Daoy (cell line): ENCODE results near the gene TENT5C. TPM values are rescaled to one million over a fixed set of nuclear protein-coding genes. Genes with fewer than 3 reads are reported as not detected.

ENCODE experiments used
- DNase-seq: peaks from one replicate; pipeline ENCODE4 v3.0.0-alpha.2; 2015; ENCODE audit warnings: low read depth
- total RNA-seq: library from RNA; depleted of rRNA; stranded (reverse); fragments of >200 nt; shearing (Covaris generic); gene quantifications from 2 replicates; pipeline ENCODE4 v1.2.3, GENCODE V29; 2014

The TENT5C gene
- total RNA-seq, 1 experiment from 2014 or later: under 0.01 TPM

DNA sequence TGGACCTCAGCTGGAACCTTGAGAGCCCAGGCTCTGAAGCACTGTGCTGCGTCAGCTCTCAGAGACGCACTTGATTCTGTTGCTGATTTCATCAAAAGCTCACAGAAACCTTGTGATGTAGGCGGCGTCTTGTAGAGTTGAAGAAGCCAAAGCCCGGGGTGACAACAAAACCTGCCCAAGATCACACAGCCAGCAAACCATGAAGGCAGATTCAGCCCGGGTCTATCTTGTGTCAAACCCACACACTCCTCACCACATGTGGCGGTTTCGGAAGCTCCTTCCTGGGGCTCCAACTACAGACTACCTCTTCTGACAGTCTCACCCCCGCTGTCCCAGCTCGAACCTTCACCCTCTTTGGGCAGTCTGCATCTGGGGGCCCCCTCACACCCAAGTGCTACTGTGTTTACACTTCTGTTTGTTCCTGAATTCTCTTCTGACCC, 50.4 kb downstream of the TENT5C start:
- DNase-seq: no peak

GRCh38 chr1:117657031-117657430, 51.2 kb downstream of the TENT5C start:
- peak; percentile 64 for DNase-seq

GRCh38 chr1:117657949-117658660, 52.3 kb downstream of the TENT5C start:
- no peak for DNase-seq

GRCh38 chr1:117658676-117659075, 52.8 kb downstream of the TENT5C start:
- DNase-seq: no peak

GRCh38 chr1:117659550-117660270, 53.9 kb downstream of the TENT5C start:
- DNase-seq: no peak

DNA sequence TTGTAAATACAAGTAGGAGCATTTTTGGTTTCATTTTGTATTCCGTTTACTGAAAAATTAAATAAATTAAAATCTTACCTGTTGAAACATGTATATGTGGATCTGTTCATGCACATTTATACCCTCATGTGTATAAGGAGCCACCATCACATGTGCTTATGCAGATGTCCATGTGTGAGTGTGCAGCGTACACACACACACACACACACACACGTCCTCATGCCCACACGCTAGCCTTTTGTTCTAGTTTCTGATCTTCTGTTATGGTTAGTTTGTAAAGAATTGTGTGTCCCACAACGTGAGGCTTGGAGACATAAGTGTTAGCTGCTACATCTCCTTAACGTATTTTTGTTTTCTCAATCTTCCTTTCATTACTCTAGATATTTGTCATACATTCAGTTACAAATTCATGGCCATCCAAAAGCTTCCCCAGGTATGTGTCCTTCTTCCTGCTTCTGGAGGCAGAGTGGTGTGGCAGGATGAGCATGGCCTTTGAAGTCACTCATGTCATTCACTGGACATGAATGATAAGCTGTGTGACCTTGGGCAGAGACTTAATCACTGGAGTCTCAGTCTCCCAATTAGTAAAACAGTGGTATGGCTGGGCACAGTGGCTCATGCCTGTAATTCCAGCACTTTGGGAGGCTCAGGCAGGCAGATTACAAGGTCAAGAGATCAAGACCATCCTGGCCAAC, 54.6 kb downstream of the TENT5C start:
- DNase-seq: no peak

DNA sequence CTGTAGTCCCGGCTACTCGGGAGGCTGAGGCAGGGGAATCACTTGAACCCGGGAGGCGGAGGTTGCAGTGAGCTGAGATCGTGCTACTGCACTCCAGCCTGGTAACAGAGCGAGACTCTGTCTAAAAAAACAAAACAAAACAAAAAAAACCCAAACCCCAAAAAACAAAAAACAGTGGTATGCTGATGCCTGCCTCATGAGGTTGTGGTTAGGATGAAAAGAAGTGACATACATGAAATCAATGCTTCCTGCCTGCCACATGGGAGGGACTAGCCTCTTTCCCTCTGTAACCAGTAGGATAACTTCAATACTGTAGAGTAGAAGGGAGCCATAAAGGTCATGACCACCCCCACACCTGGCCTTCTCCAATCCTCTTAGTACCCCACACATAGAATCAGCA, 55.2 kb downstream of the TENT5C start:
- no peak for DNase-seq

GRCh38 chr1:117662667-117663066, 56.8 kb downstream of the TENT5C start:
- no peak for DNase-seq

DNA sequence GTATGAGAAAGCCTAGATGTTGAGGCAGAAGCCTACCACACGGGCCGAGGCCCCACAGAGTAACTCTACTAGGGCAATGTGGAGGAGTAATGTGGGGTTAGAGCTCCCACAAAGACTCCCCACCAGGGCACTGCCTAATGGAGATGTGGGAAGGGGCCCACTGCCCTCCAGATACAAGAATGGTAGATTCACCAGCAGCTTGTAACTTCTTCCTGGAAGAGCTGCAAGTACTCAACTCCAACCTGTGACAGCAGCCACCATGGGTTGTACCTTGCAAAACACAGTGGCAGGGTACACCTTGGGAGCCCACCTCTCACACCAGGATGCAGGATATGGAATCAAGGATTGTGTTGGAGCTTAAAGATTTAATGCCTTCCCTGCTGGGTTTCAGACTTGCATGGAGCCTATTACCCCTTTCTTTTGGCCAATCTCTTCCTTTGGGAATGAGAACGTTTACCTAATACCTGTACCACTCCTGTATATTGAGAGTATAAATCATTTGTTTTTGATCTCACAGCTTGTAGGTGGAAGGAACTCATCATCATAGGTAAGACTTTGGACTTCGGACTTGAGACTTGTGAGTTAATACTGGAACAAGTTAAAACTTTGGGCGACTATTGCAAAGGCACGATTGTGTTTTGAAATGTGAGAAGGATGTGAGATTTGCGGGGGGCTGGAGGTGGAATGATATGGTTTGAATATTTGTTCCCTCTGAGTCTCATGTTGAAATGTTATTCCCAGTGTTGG, 57.5 kb downstream of the TENT5C start:
- no peak for DNase-seq

DNA sequence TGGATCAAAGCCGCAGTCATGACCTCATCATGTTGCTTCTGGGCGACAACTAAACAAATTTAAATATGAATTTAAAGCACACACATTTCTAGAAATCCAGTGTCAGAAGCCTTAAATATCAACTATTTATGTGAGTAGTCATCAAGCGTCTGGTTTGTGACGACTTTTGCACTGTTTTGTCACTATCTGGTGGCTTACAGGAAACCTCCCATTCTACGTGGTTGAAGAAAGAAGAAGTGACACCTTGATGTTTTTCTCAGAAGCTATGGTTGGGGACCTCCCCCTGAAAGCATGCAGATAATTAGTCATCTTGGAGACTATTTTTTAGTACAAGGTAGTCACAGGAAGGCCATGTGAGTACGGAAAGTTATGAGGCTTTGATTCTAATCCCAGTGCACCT, 58.5 kb downstream of the TENT5C start:
- no peak for DNase-seq

- DNase-seq: no peak
Observed at GRCh38 chr1:117665556-117666270, 59.9 kb downstream of the TENT5C start.

DNA sequence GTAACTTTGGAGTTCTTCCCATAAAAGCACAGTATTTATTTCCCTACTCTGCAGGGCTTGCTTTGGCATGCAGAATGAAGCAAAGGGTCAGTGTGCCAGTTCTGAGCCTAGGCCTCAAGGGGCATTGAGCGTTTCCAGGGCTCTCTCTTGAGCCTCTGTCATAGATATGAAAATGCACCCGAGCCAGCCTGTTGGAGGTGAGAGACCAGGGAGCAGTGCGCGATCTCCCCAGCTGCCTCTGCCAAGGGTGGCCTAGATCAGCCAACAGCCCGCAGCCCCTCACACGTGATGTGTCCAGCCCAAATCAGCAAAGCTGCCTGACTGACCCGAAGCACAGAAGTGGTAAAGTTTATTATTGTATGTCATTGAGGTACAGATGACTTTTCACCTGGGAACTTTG, 63.7 kb downstream of the TENT5C start:
- DNase-seq: no peak

DNA sequence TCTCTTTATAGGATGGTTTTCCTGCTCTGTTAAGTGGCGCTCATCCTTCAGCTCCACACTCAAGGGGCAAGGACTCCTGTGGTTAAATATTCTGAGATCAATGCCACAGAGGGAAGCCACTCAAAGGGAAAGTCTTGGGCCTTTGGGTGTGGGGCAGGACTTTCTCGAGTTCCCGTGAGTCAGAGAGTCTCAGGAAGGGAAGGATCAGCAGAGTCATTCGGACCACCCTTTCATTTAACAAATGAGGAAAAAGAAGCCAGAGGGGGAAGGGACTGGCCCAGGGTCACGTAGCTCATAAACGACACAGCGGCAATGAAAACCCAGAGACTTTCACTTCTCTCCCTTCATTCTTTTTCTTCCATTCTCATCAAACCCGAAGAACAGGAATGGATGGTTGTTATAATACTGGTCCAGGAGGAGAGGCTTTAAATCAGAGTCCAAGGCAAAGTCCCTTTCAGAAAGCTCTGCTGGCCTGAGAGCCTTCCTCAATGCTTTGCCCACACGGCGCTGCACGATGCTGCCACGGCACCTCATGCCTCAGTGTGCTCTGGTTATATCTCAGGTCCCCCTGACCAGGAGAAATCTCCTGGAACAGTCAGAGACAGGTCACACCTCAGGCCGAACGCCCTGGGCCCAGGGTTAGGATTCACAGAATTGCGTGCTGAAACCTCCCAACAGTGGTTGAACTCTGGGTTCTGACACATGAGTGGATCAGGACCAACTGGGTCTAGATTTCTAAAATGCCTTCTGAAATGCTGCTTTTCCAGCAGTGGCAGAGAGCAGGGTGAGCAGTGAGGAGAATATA, 65.3 kb downstream of the TENT5C start:
- no peak for DNase-seq

DNA sequence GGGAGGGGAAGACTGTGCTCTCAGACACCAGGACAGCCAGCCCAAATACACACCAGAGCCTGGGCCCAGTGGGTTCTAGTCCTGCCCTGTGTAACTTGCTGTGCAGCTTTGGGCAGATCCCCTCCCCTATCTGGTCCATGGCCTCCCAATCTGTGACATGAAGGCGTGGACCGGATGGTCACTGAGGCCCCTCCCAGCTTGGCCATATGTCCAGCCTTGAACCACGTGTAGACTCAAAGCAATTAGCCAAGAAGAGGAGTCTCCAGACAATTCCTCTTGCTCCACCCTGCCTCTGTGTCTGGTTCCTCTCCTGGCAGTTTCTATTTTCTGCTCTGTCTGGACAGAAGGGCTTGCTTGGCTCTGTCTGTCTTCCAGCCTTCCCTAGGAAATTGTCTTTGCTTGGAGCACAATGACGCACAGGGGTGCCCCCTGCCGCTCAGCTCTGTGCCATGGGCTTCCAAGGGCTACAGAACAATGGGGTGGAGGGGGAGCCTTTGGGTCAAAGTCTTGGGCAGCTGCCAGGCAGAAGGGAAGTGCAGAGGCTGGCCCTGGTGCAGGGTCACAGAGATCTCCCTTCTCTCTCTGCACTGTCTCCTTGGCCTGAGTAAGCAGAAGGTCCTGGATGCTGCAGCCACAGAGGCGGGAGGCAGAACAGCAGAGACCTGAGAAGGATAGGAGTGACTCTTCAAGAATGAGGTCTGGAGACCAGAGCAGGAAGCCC, 66.1 kb downstream of the TENT5C start:
- peak; percentile 59 for DNase-seq

GRCh38 chr1:117672756-117673155, 66.9 kb downstream of the TENT5C start:
- DNase-seq: no peak

GRCh38 chr1:117673405-117673804, 67.6 kb downstream of the TENT5C start:
- peak; percentile 77 for DNase-seq

DNA sequence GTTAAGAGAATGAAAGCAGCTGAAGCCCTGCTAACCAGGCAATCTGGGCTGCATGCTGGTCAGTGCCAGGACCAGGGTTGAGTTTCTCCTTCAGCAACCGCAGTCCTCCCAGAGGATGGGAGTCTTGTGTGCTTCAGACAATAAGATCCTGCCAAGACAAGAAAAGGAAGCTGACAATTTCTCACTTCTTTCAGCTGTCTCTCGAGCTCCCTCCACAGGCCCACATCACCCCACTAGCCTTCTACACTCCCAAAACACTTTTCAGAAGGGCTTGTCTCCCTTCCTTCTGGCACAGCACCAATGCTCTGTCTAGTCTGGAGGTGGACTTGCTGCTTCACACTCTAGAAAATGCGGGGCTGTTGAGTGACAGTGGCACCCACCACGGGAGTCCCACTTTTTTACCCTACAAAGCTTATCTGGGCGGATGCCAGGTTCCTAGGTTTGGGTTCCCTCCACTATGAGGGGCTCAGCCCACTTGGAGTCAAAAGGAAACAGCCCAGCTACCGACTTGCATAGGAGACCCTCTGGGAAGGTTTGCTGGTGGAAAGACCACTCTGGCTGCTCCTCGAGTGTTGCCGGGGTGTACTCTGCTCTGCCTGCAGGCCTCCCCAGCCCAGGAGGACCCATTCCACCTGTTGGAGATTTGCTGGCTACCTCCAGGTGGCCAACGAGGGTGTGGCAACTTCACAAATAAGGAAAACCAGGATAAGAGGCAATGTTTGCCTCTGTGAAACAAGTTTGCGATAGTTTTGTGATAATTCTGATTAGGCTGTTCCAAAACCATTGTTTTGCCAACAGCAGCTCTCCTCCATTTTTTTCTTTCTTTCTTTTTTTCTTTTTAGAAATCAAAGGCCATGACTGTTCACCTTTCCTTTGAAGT, 68.9 kb downstream of the TENT5C start:
- peak; percentile 35 for DNase-seq

DNA sequence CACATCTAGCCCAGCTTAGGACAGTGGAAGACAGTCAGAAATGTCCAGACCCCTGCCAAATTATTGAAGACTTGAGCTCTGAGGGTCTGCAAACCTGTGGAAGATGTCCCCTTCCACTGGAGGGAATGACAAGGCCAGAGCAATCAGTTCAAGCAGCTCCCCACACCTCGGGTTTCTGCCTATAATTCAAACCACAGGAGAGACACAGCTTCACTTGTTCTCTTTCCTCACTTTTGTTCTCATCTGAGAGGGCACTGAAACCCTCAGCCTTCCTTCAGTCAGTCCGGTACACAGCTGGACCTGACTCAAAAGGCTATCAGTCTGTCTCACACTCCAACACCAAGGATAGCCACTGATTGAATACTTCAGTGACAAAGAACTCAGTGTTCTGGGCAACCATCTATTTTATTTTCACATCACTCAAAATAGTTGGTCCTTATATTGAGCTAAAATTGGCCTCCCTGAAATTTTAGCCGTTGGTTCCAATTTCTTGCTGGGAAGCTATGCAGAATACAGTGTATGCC, 70.1 kb downstream of the TENT5C start:
- DNase-seq: no peak
